K562 (cell line): ENCODE measurements around the gene LAX1.

Source experiments
- BACH1 ChIP-seq: fragments of 200-800 bp; sonication (Bioruptor generic); IDR thresholded peaks from 2 replicates; pipeline ENCODE4 v1.6.1; 2016; ENCODE audit warnings: missing genetic modification characterization, missing compliant biosample characterization
- DNMT1 ChIP-seq: fragments of 450-650 bp; IDR thresholded peaks from 2 replicates; pipeline ENCODE4 v1.6.1; 2016; ENCODE audit warnings: antibody characterized with exemption, mild to moderate bottlenecking
- POLR2A ChIP-seq: fragments of 450-650 bp; conservative IDR thresholded peaks from 2 replicates; pipeline ENCODE4 v1.6.1; 2016
- RNF2 ChIP-seq: sonication (generic); IDR thresholded peaks from 2 replicates; pipeline ENCODE4 v1.6.1; 2016
- TF ChIP-seq, protein P1 (sequence below), 3 experiments: IDR thresholded peaks in 2 of 3; conservative IDR thresholded peaks in 1 of 3; 2 replicates each; pipeline ENCODE4 v1.5.1; 2011 to 2012; ENCODE audit warnings: low read length in 3 of 3, mild to moderate bottlenecking in 3 of 3, control low read depth in 2 of 3, improper control_type of control experiment in 1 of 3, inconsistent platforms in 1 of 3, low read depth in 1 of 3, mixed read lengths in 1 of 3, moderate library complexity in 1 of 3; ENCODE audit not compliant: insufficient read depth in 2 of 3
- TF ChIP-seq, protein P2 (sequence below): sonication (generic); formaldehyde crosslinking; IDR thresholded peaks from 2 replicates; pipeline ENCODE4 v1.8.0; 2022; ENCODE audit warnings: missing genetic modification reagents, mild to moderate bottlenecking, borderline replicate concordance

DNA sequence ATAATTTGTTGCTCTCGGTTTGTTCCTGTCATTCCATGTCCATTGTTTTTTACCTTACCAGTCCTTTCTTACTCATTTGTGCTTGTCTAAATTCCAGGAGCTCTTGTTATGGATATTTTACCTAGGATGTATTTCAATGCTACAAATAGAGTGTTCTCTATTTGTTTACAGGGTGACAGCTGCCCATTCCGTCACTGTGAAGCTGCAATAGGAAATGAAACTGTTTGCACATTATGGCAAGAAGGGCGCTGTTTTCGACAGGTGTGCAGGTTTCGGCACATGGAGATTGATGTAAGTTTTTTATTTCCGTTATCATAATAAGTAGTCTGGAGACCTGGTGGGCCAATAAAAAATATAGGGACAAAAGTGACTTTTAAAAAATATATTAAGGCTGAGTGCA, 53.4 kb downstream of the LAX1 start:
- TF ChIP-seq RNF2 (no peak), BACH1 (tag) (no peak), POLR2A (no peak), DNMT1 (no peak)
- TF ChIP-seq, protein P1, sequence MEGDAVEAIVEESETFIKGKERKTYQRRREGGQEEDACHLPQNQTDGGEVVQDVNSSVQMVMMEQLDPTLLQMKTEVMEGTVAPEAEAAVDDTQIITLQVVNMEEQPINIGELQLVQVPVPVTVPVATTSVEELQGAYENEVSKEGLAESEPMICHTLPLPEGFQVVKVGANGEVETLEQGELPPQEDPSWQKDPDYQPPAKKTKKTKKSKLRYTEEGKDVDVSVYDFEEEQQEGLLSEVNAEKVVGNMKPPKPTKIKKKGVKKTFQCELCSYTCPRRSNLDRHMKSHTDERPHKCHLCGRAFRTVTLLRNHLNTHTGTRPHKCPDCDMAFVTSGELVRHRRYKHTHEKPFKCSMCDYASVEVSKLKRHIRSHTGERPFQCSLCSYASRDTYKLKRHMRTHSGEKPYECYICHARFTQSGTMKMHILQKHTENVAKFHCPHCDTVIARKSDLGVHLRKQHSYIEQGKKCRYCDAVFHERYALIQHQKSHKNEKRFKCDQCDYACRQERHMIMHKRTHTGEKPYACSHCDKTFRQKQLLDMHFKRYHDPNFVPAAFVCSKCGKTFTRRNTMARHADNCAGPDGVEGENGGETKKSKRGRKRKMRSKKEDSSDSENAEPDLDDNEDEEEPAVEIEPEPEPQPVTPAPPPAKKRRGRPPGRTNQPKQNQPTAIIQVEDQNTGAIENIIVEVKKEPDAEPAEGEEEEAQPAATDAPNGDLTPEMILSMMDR (IDR thresholded peaks at IDR 0.05 in 2 of 3, conservative IDR thresholded peaks at IDR 0.05 in 1 of 3; ENCODE audit: insufficient read depth in 2 of 3, low read depth in 1 of 3, low read length in 3 of 3), result no peak
- TF ChIP-seq, protein P2, sequence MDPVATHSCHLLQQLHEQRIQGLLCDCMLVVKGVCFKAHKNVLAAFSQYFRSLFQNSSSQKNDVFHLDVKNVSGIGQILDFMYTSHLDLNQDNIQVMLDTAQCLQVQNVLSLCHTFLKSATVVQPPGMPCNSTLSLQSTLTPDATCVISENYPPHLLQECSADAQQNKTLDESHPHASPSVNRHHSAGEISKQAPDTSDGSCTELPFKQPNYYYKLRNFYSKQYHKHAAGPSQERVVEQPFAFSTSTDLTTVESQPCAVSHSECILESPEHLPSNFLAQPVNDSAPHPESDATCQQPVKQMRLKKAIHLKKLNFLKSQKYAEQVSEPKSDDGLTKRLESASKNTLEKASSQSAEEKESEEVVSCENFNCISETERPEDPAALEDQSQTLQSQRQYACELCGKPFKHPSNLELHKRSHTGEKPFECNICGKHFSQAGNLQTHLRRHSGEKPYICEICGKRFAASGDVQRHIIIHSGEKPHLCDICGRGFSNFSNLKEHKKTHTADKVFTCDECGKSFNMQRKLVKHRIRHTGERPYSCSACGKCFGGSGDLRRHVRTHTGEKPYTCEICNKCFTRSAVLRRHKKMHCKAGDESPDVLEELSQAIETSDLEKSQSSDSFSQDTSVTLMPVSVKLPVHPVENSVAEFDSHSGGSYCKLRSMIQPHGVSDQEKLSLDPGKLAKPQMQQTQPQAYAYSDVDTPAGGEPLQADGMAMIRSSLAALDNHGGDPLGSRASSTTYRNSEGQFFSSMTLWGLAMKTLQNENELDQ (CRISPR knock-in tag), result no peak
